SK-N-SH (cell line): Measurements from ENCODE around the gene SLC26A2. TPM values are rescaled to one million over a fixed set of nuclear protein-coding genes. Genes with fewer than 3 reads are reported as not detected.

Source experiments
- CTCF ChIA-PET: fragments of 300-600, 350-600 bp; formaldehyde crosslinking; extraction: SDS; loops from one replicate; lab custom pipeline; 2021; lab: Yijun Ruan, JAX
- POLR2A ChIA-PET: fragments of 350-600 bp; sonication (Branson Sonifier 250); formaldehyde crosslinking; extraction: SDS; loops from one replicate; lab custom pipeline; 2020; ENCODE audit warnings: antibody characterized with exemption, inconsistent platforms; lab: Yijun Ruan, JAX
- DNase-seq: peaks from one replicate; pipeline ENCODE4 v3.0.0; 2012
- H2AFZ ChIP-seq: fragments of 200-600 bp; sonication (generic); 2 replicates; pipeline ENCODE4 v1.8.1; 2016; ENCODE audit warnings: antibody characterized with exemption, mild to moderate bottlenecking, low read depth
- H3F3A ChIP-seq: fragments of 200-600 bp; sonication (generic); replicated peaks from 2 replicates; pipeline ENCODE3; 2016; ENCODE audit warnings: antibody characterized with exemption, mild to moderate bottlenecking; ENCODE audit not compliant: insufficient read depth
- H3K27ac ChIP-seq, 2 experiments: fragments of 200-500 bp in 1 of 2; fragments of 200-600 bp in 1 of 2; sonication (Bioruptor generic) in 1 of 2; sonication (generic), shearing (Covaris generic) in 1 of 2; 2 replicates each; pipeline versions ENCODE4 v1.5.1 to v1.6.1; 2014 to 2016; ENCODE audit warnings: low read depth in 2 of 2, inconsistent platforms in 1 of 2, low read length in 1 of 2, mild to moderate bottlenecking in 1 of 2, mixed read lengths in 1 of 2
- H3K27me3 ChIP-seq: fragments of 200-600 bp; sonication (generic), shearing (Covaris generic); 2 replicates; pipeline ENCODE4 v1.6.1; 2016; ENCODE audit warnings: mixed run types; ENCODE audit not compliant: insufficient read depth
- H3K36me3 ChIP-seq, 2 experiments: fragments of 200-500 bp in 1 of 2; fragments of 200-600 bp in 1 of 2; sonication (Bioruptor generic) in 1 of 2; sonication (generic) in 1 of 2; replicated peaks in 1 of 2; 2 replicates each; pipeline versions ENCODE3 to v1.5.1; 2014 to 2016; ENCODE audit warnings: low read length in 1 of 2, mild to moderate bottlenecking in 1 of 2; ENCODE audit not compliant: insufficient read depth in 2 of 2, control insufficient read depth in 1 of 2
- H3K4me1 ChIP-seq, 2 experiments: fragments of 200-500 bp in 1 of 2; fragments of 200-600 bp in 1 of 2; sonication (Bioruptor generic) in 1 of 2; sonication (generic), shearing (Covaris generic) in 1 of 2; 2 replicates each; pipeline versions ENCODE4 v1.5.1 to v1.6.1; 2014 to 2016; ENCODE audit warnings: low read depth in 1 of 2, low read length in 1 of 2, mixed run types in 1 of 2; ENCODE audit not compliant: insufficient read depth in 2 of 2, control insufficient read depth in 1 of 2
- H3K4me2 ChIP-seq: fragments of 200-600 bp; sonication (generic), shearing (Covaris generic); 2 replicates; pipeline ENCODE4 v1.6.1; 2017; ENCODE audit warnings: mixed run types
- H3K4me3 ChIP-seq, 2 experiments: fragments of 200-500 bp in 1 of 2; fragments of 200-600 bp in 1 of 2; sonication (Bioruptor generic) in 1 of 2; sonication (generic), shearing (Covaris generic) in 1 of 2; 2 replicates each; pipeline versions ENCODE4 v1.5.1 to v1.8.1; 2014 to 2016; ENCODE audit warnings: low read depth in 2 of 2, inconsistent platforms in 1 of 2, low read length in 1 of 2, mild to moderate bottlenecking in 1 of 2, mixed read lengths in 1 of 2, moderate library complexity in 1 of 2
- H3K79me2 ChIP-seq: fragments of 200-600 bp; sonication (generic); 2 replicates; pipeline ENCODE4 v1.8.1; 2017; ENCODE audit warnings: mild to moderate bottlenecking; ENCODE audit not compliant: insufficient read depth
- H3K9ac ChIP-seq: fragments of 200-600 bp; sonication (generic); 2 replicates; pipeline ENCODE4 v1.6.1; 2017; ENCODE audit warnings: mixed run types
- H3K9me2 ChIP-seq: fragments of 200-600 bp; sonication (generic); 2 replicates; pipeline ENCODE4 v1.6.1; 2017; ENCODE audit warnings: mixed run types
- H3K9me3 ChIP-seq: fragments of 200-600 bp; sonication (generic); 2 replicates; pipeline ENCODE4 v1.6.1; 2017; ENCODE audit warnings: mixed run types, mild to moderate bottlenecking, moderate library complexity
- H4K20me1 ChIP-seq: fragments of 200-600 bp; sonication (generic); 2 replicates; pipeline ENCODE4 v1.6.1; 2017; ENCODE audit warnings: mild to moderate bottlenecking, mixed run types; ENCODE audit not compliant: insufficient read depth
- CTCF ChIP-seq: fragments of 200-600 bp; sonication (generic); IDR thresholded peaks from 2 replicates; pipeline ENCODE4 v1.6.1; 2017; ENCODE audit warnings: antibody characterized with exemption, mild to moderate bottlenecking, moderate library complexity
- EP300 ChIP-seq, 2 experiments: IDR thresholded peaks; 2 replicates each; pipeline versions ENCODE4 v1.4.0 to v1.6.1; 2012; ENCODE audit warnings: borderline replicate concordance in 1 of 2, low read depth in 1 of 2, low read length in 1 of 2
- EZH2phosphoT487 ChIP-seq: fragments of 200-600 bp; sonication (generic); IDR thresholded peaks from 2 replicates; pipeline ENCODE4 v1.6.1; 2017; ENCODE audit warnings: low read depth, mixed run types, mild to moderate bottlenecking, antibody characterized with exemption, moderate library complexity, borderline replicate concordance
- FOSL2 ChIP-seq: IDR thresholded peaks from 2 replicates; pipeline ENCODE4 v1.4.0; 2012; ENCODE audit warnings: low read depth, mild to moderate bottlenecking, moderate library complexity, borderline replicate concordance
- FOXM1 ChIP-seq: IDR thresholded peaks from 2 replicates; pipeline ENCODE4 v1.4.0; 2012; ENCODE audit warnings: low read depth, mild to moderate bottlenecking
- MEF2A ChIP-seq: IDR thresholded peaks from 2 replicates; pipeline ENCODE4 v1.4.0; 2012; ENCODE audit warnings: low read depth, borderline replicate concordance
- NFIC ChIP-seq: IDR thresholded peaks from 2 replicates; pipeline ENCODE4 v1.4.0; 2012; ENCODE audit warnings: borderline replicate concordance
- PBX3 ChIP-seq: IDR thresholded peaks from 2 replicates; pipeline ENCODE4; 2012
- RCOR1 ChIP-seq: fragments of 150-350 bp; IDR thresholded peaks from 2 replicates; pipeline ENCODE4 v1.6.1; 2017; ENCODE audit warnings: antibody characterized with exemption, low read length
- RXRA ChIP-seq: IDR thresholded peaks from 2 replicates; pipeline ENCODE4 v1.4.0; 2012; ENCODE audit warnings: low read depth, mild to moderate bottlenecking, borderline replicate concordance
- SIN3A ChIP-seq: IDR thresholded peaks from 2 replicates; pipeline ENCODE4 v1.6.1; 2012; ENCODE audit warnings: low read depth, mild to moderate bottlenecking, low read length, moderate library complexity, borderline replicate concordance
- SMC3 ChIP-seq: IDR thresholded peaks from 2 replicates; pipeline ENCODE4 v1.6.1; 2012; ENCODE audit warnings: low read depth, low read length, improper control_type of control experiment
- TAF1 ChIP-seq: IDR thresholded peaks from 2 replicates; pipeline ENCODE4 v1.6.1; 2012; ENCODE audit warnings: low read depth, mild to moderate bottlenecking, low read length, moderate library complexity, borderline replicate concordance
- TCF12 ChIP-seq: IDR thresholded peaks from 2 replicates; pipeline ENCODE4 v1.4.0; 2012
- TEAD4 ChIP-seq: IDR thresholded peaks from 2 replicates; pipeline ENCODE4 v1.4.0; 2012; ENCODE audit warnings: mild to moderate bottlenecking, borderline replicate concordance; ENCODE audit not compliant: insufficient read depth
- USF2 ChIP-seq: fragments of 150-350 bp; IDR thresholded peaks from 2 replicates; pipeline ENCODE4 v1.6.1; 2017; ENCODE audit warnings: antibody characterized with exemption, low read length, low read depth, borderline replicate concordance
- ZBTB33 ChIP-seq: IDR thresholded peaks from 2 replicates; pipeline ENCODE4 v1.4.0; 2012; ENCODE audit warnings: low read depth, borderline replicate concordance
- WGBS: methylation state at CpG from one replicate; pipeline ENCODE4 v1.1.6; 2017; ENCODE audit warnings: low lambda C conversion rate; 5-methylcytosine and 5-hydroxymethylcytosine counted together
- polyA plus RNA-seq, 3 experiments: library from polyadenylated mRNA; depleted of rRNA; stranded (reverse); fragments of >200 nt; gene quantifications; 2 replicates each; pipeline ENCODE4 v1.2.3, GENCODE V29; 2012
- TF ChIP-seq, protein P1 (sequence below): IDR thresholded peaks from 2 replicates; pipeline ENCODE4 v1.4.0; 2012; ENCODE audit warnings: low read depth

The SLC26A2 gene
- polyA plus RNA-seq, 1 of the 3 experiments (the other 2 are of a cell fraction): 1.3 TPM

GRCh38 chr5:150035139-150035895 is 74.8 kb downstream of the SLC26A2 start (continued):
- no peak for TF ChIP-seq CTCF
- TF ChIP-seq RCOR1: no peak

- ChIA-PET CTCF (interaction anchor here (0.6 to 1.1 kb wide), 3 partner anchors 9 to 46 kb away, joined by 3 read pairs; no protein-coding TSS in a partner anchor), POLR2A (no interaction called here)
- Histone ChIP-seq H3K9ac (0 out of 2 replicates have a peak overlapping the region, but pooled peaks have one; percentile 24), H3K27me3 (no peaks in the 10 kb centered on the region), H3K4me1 (peaks cover 2 to 14% of the 10 kb centered on the region in 2 experiments; a peak in 3 of 4 replicates), H3F3A (peaks cover 34% of the 10 kb centered on the region), H3K9me3 (no peaks in the 10 kb centered on the region), H3K36me3 (peaks cover 84 to 89% of the 10 kb centered on the region in 2 experiments), H3K4me2 (peak overlapping the region; percentile 30), H3K4me3 (no peak overlapping the region), H3K79me2 (peaks cover 29% of the 10 kb centered on the region; the same call in 1 of the 2 replicates), H3K9me2 (no peaks in the 10 kb centered on the region), H2AFZ (no peak overlapping the region), H4K20me1 (no peaks in the 10 kb centered on the region), H3K27ac (peak overlapping the region; percentile 82 to 85)
- WGBS: 21% methylated on average over 5 of the region's 9 CpGs
- no peak for DNase-seq
- TF ChIP-seq NFIC (peak; percentile 82), CTCF (no peak), EZH2phosphoT487 (no peak), FOSL2 (peak; percentile 94), ZBTB33 (0 out of 2 replicates have a peak, but pooled peaks have one; percentile 50), SMC3 (0 out of 2 replicates have a peak, but pooled peaks have one; percentile 14), TEAD4 (peak; percentile 81), PBX3 (peak; percentile 92), TCF12 (peak; percentile 96), EP300 (IDR thresholded peaks at IDR 0.05; ENCODE audit: borderline replicate concordance in 1 of 2, low read depth in 1 of 2, low read length in 1 of 2) (peak in 1 of 2 experiments; percentile 82; a peak in 2 of 4 replicates), RXRA (peak; percentile 66; the same call in 1 of the 2 replicates), USF2 (no peak), FOXM1 (0 out of 2 replicates have a peak, but pooled peaks have one; percentile 13), TAF1 (peak; percentile 45; the same call in 1 of the 2 replicates), RCOR1 (no peak), SIN3A (peak; percentile 85; the same call in 1 of the 2 replicates), MEF2A (no peak)
- TF ChIP-seq, protein P1, sequence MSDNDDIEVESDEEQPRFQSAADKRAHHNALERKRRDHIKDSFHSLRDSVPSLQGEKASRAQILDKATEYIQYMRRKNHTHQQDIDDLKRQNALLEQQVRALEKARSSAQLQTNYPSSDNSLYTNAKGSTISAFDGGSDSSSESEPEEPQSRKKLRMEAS: peak; percentile 87
Measured at GRCh38 chr5:150036513-150036912, 76.0 kb downstream of the SLC26A2 start.
